MM.1S (cell line): ENCODE data around the gene TAF6L.

Source experiments
- EZH2 ChIP-seq: fragments of 300-600 bp; sonication (generic); optimal IDR thresholded peaks from 2 replicates; pipeline ENCODE3; 2017; ENCODE audit warnings: low read depth, mild to moderate bottlenecking, antibody characterized with exemption, low read length, mixed read lengths
- EZH2phosphoT487 ChIP-seq: fragments of 300-600 bp; sonication (generic); IDR thresholded peaks from 2 replicates; pipeline ENCODE4 v1.6.1; 2018; ENCODE audit warnings: antibody characterized with exemption, low read length
- TF ChIP-seq, protein P1 (sequence below): fragments of 300-600 bp; sonication (generic); IDR thresholded peaks from 2 replicates; pipeline ENCODE4 v1.5.1; 2016; ENCODE audit warnings: antibody characterized with exemption, low read length, mixed read lengths

DNA sequence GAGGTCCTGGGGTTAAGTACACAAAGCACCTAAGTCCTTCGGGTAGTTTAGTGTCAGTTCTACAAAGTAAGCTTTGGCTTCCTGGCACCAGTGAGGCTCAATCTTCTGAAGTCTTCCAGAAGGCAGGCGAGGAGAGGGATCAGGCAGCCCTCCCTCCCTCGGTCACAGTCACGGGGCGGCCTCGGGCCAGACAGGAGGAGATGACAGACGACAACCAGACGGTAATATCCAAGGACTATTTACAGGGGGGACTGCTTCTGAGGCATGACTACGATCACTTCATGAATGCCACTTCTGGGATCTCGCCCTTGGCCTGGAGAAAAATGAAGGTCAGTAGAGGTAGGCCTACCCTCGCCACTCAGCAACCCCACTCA is 21.0 kb downstream of the TAF6L start:
- TF ChIP-seq, protein P1, sequence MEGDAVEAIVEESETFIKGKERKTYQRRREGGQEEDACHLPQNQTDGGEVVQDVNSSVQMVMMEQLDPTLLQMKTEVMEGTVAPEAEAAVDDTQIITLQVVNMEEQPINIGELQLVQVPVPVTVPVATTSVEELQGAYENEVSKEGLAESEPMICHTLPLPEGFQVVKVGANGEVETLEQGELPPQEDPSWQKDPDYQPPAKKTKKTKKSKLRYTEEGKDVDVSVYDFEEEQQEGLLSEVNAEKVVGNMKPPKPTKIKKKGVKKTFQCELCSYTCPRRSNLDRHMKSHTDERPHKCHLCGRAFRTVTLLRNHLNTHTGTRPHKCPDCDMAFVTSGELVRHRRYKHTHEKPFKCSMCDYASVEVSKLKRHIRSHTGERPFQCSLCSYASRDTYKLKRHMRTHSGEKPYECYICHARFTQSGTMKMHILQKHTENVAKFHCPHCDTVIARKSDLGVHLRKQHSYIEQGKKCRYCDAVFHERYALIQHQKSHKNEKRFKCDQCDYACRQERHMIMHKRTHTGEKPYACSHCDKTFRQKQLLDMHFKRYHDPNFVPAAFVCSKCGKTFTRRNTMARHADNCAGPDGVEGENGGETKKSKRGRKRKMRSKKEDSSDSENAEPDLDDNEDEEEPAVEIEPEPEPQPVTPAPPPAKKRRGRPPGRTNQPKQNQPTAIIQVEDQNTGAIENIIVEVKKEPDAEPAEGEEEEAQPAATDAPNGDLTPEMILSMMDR: no peak
- no peak for TF ChIP-seq EZH2
- no peak for TF ChIP-seq EZH2phosphoT487
